ENCODE data around the gene FBXO3. TPM values are rescaled to one million over a fixed set of nuclear protein-coding genes. Genes with fewer than 3 reads are reported as not detected.

FBXO3 gene
- total and polyA plus RNA-seq, 2 of the 13 experiments (the other 11 are each of a cell fraction or from before 2014, with no cell fraction given) = 20.4 to 27.6 TPM

GRCh38 chr11:33733980-33734379 is 40.3 kb downstream of the FBXO3 start:
- 95% methylated on average over 7 of the region's 7 CpGs for WGBS (ENCODE audit: low lambda C conversion rate)
- Histone ChIP-seq H3K27ac (ENCODE audit: extremely low read length, insufficient read depth, low read length) (no peak overlapping the region), H3K9me3 (ENCODE audit: low read length) (no peaks in the 10 kb centered on the region), H4K20me1 (ENCODE audit: insufficient read depth, low read length) (0 out of 2 replicates have a peak, but pooled peaks cover 8% of the 10 kb centered on the region), H3K27me3 (ENCODE audit: control insufficient read depth in 1 of 2, insufficient read depth in 2 of 2, low read length in 2 of 2) (no peaks in the 10 kb centered on the region; a peak in 1 of 5 replicates), H3K4me1 (ENCODE audit: insufficient read depth, low read length) (peaks cover 50% of the 10 kb centered on the region), H3K9ac (ENCODE audit: insufficient read depth, low read depth, low read length) (no peak overlapping the region), H2AFZ (ENCODE audit: low read length) (no peak overlapping the region), H3K36me3 (replicated peaks in 1 of 2; ENCODE audit: control insufficient read depth in 1 of 2, insufficient read depth in 2 of 2, low read length in 2 of 2) (no peaks in the 10 kb centered on the region; a peak in 2 of 5 replicates), H3K79me2 (ENCODE audit: insufficient read depth, low read length) (peaks cover 56% of the 10 kb centered on the region), H3K4me3 (replicated peaks in 1 of 3; ENCODE audit: insufficient read depth in 1 of 3, low read depth in 2 of 3, low read length in 3 of 3) (no peak overlapping the region), H3K4me2 (ENCODE audit: low read depth, low read length) (peak overlapping the region; percentile 99; the same call in 1 of the 2 replicates)
- ChIA-PET POLR2A (interaction anchor here (1.1 to 1.4 kb wide), 2 partner anchors 10 to 34 kb away, joined by 3 to 4 read pairs; no protein-coding TSS in a partner anchor), CTCF (ENCODE audit: low intra/inter-chr PET ratio, low total read pairs) (no interaction called here)
- TF ChIP-seq ZBTB33 (CRISPR knock-in tag; IDR thresholded peaks at IDR 0.05) (peak; percentile 65; the same call in 1 of the 2 replicates), TRIM24 (CRISPR knock-in tag; IDR thresholded peaks at IDR 0.05) (no peak), ZNF576 (CRISPR knock-in tag; IDR thresholded peaks at IDR 0.05) (no peak), THAP9 (CRISPR knock-in tag; IDR thresholded peaks at IDR 0.05; ENCODE audit: borderline replicate concordance) (no peak)
- intact Hi-C loops (cut with micrococcal nuclease; ENCODE audit: unreplicated experiment) = no loop called here
- no peak for ATAC-seq
- no peak for FAIRE-seq
- in situ Hi-C loops (cut with HindIII; ENCODE audit: extremely low pct_ligation_motif_present, low pct_unique_long_range_greater_than_20kb) = no loop called here
- no TSS peak for BruUV-seq (replicated peaks)
- no peak for DNase-seq (ENCODE audit: low spot score)

Measured in HepG2 (cell line).